Transverse colon (tissue), 3 donors: ENCODE measurements around the gene PBX4.

Experiments used
- POLR2A ChIP-seq: fragments of 450-650 bp; IDR thresholded peaks from one replicate; pipeline ENCODE4 v1.6.1; 2016; ENCODE audit warnings: antibody characterized with exemption, mild to moderate bottlenecking, moderate library complexity
- TF ChIP-seq, protein P1 (sequence below), 5 experiments: fragments of 200-600 bp in 3 of 5; fragments of 450-650 bp in 2 of 5; sonication (generic) in 3 of 5; IDR thresholded peaks; 1 replicate in 2 of 5; 2 replicates in 3 of 5; pipeline ENCODE4 v1.5.1; 2016 to 2017; ENCODE audit warnings: antibody characterized with exemption in 5 of 5, inconsistent platforms in 3 of 5, mild to moderate bottlenecking in 2 of 5, moderate library complexity in 1 of 5

DNA sequence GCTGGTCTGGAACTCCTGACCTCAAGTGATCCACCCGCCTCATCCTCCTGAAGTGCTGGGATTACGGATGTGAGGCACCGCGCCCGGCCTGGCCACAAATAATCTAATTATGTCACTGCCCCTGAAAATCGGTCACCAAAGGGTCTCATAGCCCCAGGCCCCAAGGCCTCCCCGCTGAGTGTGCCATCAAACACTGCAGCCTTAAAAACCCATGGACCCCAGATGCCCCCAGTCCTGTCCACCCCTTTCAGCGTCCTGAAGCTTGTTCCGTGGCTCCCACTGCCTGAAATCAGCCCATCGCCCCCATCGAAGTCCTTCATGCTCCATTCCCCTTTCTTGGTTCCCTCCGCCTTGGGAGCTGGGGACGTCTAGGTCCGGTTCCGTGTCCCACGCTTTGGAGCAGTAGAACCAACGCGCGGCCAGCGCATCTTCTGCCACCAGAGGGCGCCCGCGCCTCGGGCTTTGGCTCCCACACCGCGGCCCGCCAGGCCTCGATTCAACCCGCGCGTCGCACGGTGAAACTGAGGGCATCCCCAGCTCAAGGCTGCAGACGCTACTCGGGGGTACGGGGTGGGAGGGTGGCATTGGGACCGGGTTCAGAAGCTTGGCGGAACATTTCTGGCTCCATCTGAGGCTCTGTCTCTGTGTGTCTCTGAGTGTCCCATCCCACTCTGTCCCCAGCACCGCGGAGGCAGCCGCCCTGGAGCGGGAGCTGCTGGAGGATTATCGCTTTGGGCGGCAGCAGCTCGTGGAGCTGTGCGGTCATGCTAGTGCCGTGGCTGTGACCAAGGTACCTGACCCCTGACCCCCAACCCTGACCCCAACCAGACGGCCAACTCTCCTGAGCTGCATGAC lies 86.3 kb downstream of the PBX4 start:
- TF ChIP-seq, protein P1, sequence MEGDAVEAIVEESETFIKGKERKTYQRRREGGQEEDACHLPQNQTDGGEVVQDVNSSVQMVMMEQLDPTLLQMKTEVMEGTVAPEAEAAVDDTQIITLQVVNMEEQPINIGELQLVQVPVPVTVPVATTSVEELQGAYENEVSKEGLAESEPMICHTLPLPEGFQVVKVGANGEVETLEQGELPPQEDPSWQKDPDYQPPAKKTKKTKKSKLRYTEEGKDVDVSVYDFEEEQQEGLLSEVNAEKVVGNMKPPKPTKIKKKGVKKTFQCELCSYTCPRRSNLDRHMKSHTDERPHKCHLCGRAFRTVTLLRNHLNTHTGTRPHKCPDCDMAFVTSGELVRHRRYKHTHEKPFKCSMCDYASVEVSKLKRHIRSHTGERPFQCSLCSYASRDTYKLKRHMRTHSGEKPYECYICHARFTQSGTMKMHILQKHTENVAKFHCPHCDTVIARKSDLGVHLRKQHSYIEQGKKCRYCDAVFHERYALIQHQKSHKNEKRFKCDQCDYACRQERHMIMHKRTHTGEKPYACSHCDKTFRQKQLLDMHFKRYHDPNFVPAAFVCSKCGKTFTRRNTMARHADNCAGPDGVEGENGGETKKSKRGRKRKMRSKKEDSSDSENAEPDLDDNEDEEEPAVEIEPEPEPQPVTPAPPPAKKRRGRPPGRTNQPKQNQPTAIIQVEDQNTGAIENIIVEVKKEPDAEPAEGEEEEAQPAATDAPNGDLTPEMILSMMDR (IDR thresholded peaks at IDR 0.05) = peak; percentile 95 to 98 (median 98)
- TF ChIP-seq POLR2A = no peak
